Measurements from ENCODE around the gene PPIE. TPM values are rescaled to one million over a fixed set of nuclear protein-coding genes. Genes with fewer than 3 reads are reported as not detected.
"Not testable (repeated sequence)": the region's sequence is repeated elsewhere in the genome, so short reads cannot be mapped to it uniquely, and the experiment has no call there.

Gene PPIE
- polyA plus RNA-seq, 1 donor (not counting 4 experiments of a cell fraction or from before 2014, with no cell fraction given), result 60.6 TPM

GRCh38 chr1:39773369-39773979 lies 34.8 kb downstream of the PPIE start:
- H4K20me1 ChIP-seq (ENCODE audit: control insufficient read depth, extremely low read depth, insufficient read depth, low read length); H3K9ac ChIP-seq (ENCODE audit: control insufficient read depth, extremely low read depth, insufficient read depth, low read length); H3K9me3 ChIP-seq (ENCODE audit: control insufficient read depth, low read depth, low read length); H3K9me1 ChIP-seq (ENCODE audit: control insufficient read depth, extremely low read depth, insufficient read depth, low read length); H3K4me3 ChIP-seq (ENCODE audit: control insufficient read depth in 2 of 3, extremely low read depth in 1 of 3, insufficient read depth in 2 of 3, low read depth in 1 of 3, low read length in 3 of 3); H3K4me1 ChIP-seq (ENCODE audit: control insufficient read depth, extremely low read depth, insufficient read depth, low read length); H3K36me3 ChIP-seq (ENCODE audit: control insufficient read depth in 2 of 2, extremely low read depth in 1 of 2, insufficient read depth in 2 of 2, low read length in 2 of 2); DNase-seq (ENCODE audit: low read depth, low spot score); H3K79me2 ChIP-seq (ENCODE audit: control insufficient read depth, insufficient read depth, low read length); FAIRE-seq; H3K27ac ChIP-seq (ENCODE audit: control insufficient read depth, insufficient read depth, low read length); dilution Hi-C loops (cut with MboI; ENCODE audit: extremely low pct_ligation_motif_present, low sequenced_read_pairs); H3K4me2 ChIP-seq (ENCODE audit: control insufficient read depth, extremely low read depth, insufficient read depth, low read depth, low read length); H3K27me3 ChIP-seq (ENCODE audit: control insufficient read depth, extremely low read depth, insufficient read depth, low read length); H2AFZ ChIP-seq (ENCODE audit: control insufficient read depth, low read length): not testable (repeated sequence)

GRCh38 chr1:39775141-39775540 lies 36.5 kb downstream of the PPIE start:
- dilution Hi-C loops (cut with MboI; ENCODE audit: extremely low pct_ligation_motif_present, low sequenced_read_pairs); H3K9ac ChIP-seq (ENCODE audit: control insufficient read depth, extremely low read depth, insufficient read depth, low read length); H3K27me3 ChIP-seq (ENCODE audit: control insufficient read depth, extremely low read depth, insufficient read depth, low read length); H4K20me1 ChIP-seq (ENCODE audit: control insufficient read depth, extremely low read depth, insufficient read depth, low read length); H3K4me2 ChIP-seq (ENCODE audit: control insufficient read depth, extremely low read depth, insufficient read depth, low read depth, low read length); FAIRE-seq; H3K36me3 ChIP-seq (ENCODE audit: control insufficient read depth in 2 of 2, extremely low read depth in 1 of 2, insufficient read depth in 2 of 2, low read length in 2 of 2); DNase-seq (ENCODE audit: low read depth, low spot score); H3K4me3 ChIP-seq (ENCODE audit: control insufficient read depth in 2 of 3, extremely low read depth in 1 of 3, insufficient read depth in 2 of 3, low read depth in 1 of 3, low read length in 3 of 3); H3K27ac ChIP-seq (ENCODE audit: control insufficient read depth, insufficient read depth, low read length); H3K4me1 ChIP-seq (ENCODE audit: control insufficient read depth, extremely low read depth, insufficient read depth, low read length); H2AFZ ChIP-seq (ENCODE audit: control insufficient read depth, low read length); H3K9me3 ChIP-seq (ENCODE audit: control insufficient read depth, low read depth, low read length); H3K9me1 ChIP-seq (ENCODE audit: control insufficient read depth, extremely low read depth, insufficient read depth, low read length); H3K79me2 ChIP-seq (ENCODE audit: control insufficient read depth, insufficient read depth, low read length): not testable (repeated sequence)

- H3K79me2 ChIP-seq (ENCODE audit: control insufficient read depth, insufficient read depth, low read length); H3K27me3 ChIP-seq (ENCODE audit: control insufficient read depth, extremely low read depth, insufficient read depth, low read length); dilution Hi-C loops (cut with MboI; ENCODE audit: extremely low pct_ligation_motif_present, low sequenced_read_pairs): not testable (repeated sequence)
These were observed 37.2 kb downstream of the PPIE start for GRCh38 chr1:39775676-39776399.

More at GRCh38 chr1:39775676-39776399, 37.2 kb downstream of the PPIE start:
- not testable (repeated sequence) for H3K9me3 ChIP-seq (ENCODE audit: control insufficient read depth, low read depth, low read length); H3K36me3 ChIP-seq (ENCODE audit: control insufficient read depth in 2 of 2, extremely low read depth in 1 of 2, insufficient read depth in 2 of 2, low read length in 2 of 2); H2AFZ ChIP-seq (ENCODE audit: control insufficient read depth, low read length); H3K27ac ChIP-seq (ENCODE audit: control insufficient read depth, insufficient read depth, low read length); H4K20me1 ChIP-seq (ENCODE audit: control insufficient read depth, extremely low read depth, insufficient read depth, low read length); H3K9me1 ChIP-seq (ENCODE audit: control insufficient read depth, extremely low read depth, insufficient read depth, low read length); H3K4me1 ChIP-seq (ENCODE audit: control insufficient read depth, extremely low read depth, insufficient read depth, low read length); H3K4me3 ChIP-seq (ENCODE audit: control insufficient read depth in 2 of 3, extremely low read depth in 1 of 3, insufficient read depth in 2 of 3, low read depth in 1 of 3, low read length in 3 of 3); H3K9ac ChIP-seq (ENCODE audit: control insufficient read depth, extremely low read depth, insufficient read depth, low read length); FAIRE-seq; H3K4me2 ChIP-seq (ENCODE audit: control insufficient read depth, extremely low read depth, insufficient read depth, low read depth, low read length); DNase-seq (ENCODE audit: low read depth, low spot score)
